Body of pancreas (tissue), 4 donors: Measurements from ENCODE around the gene HOXB3. TPM values are rescaled to one million over a fixed set of nuclear protein-coding genes. Genes with fewer than 3 reads are reported as not detected.

Source experiments
- ATAC-seq: fragments of 150-250 bp; one replicate; pipeline ENCODE4 v1.9.1; 2016
- DNase-seq, 4 donors: peaks; one replicate each; pipeline ENCODE4 v3.0.0-alpha.2; 2019
- H3K27ac ChIP-seq, 4 donors: fragments of 200-600 bp; sonication (generic); 1 replicate in 3 of 4; 2 replicates in 1 of 4; pipeline versions ENCODE4 v1.5.1 to v1.6.1; 2016 to 2019; ENCODE audit warnings: mild to moderate bottlenecking in 1 of 4, mixed read lengths in 1 of 4, moderate library complexity in 1 of 4
- H3K27me3 ChIP-seq, 2 donors: fragments of 200-600 bp; sonication (generic); one replicate each; pipeline ENCODE4 v1.6.0; 2016; ENCODE audit warnings: mild to moderate bottlenecking in 1 of 2
- H3K36me3 ChIP-seq, 2 donors: fragments of 200-600 bp; sonication (generic); replicated peaks in 1 of 2; 2 replicates each; pipeline ENCODE4 v1.5.1; 2016; ENCODE audit warnings: low read depth in 2 of 2; ENCODE audit not compliant: insufficient read depth in 1 of 2
- H3K4me1 ChIP-seq: fragments of 200-600 bp; sonication (generic); one replicate; pipeline ENCODE4 v1.6.0; 2016
- H3K4me3 ChIP-seq, 2 donors: fragments of 200-600 bp; sonication (generic); 1 replicate in 1 of 2; 2 replicates in 1 of 2; pipeline ENCODE4 v1.5.1; 2016 to 2019
- H3K9me3 ChIP-seq, 3 donors: fragments of 200-600 bp; sonication (generic); 1 replicate in 2 of 3; 2 replicates in 1 of 3; pipeline ENCODE4 v1.5.1; 2016
- CTCF ChIP-seq, 7 experiments: fragments of 450-650 bp in 4 of 7; fragments of 200-600 bp in 3 of 7; sonication (generic) in 3 of 7; IDR thresholded peaks; one replicate each; pipeline ENCODE4 v1.5.1; 2016 to 2019; ENCODE audit warnings: antibody characterized with exemption in 7 of 7
- POLR2A ChIP-seq, 3 donors: fragments of 450-650 bp; IDR thresholded peaks; one replicate each; pipeline ENCODE4 v1.6.1; 2016; ENCODE audit warnings: antibody characterized with exemption in 3 of 3, mild to moderate bottlenecking in 2 of 3
- WGBS, 2 donors: methylation state at CpG; one replicate each; pipeline ENCODE4 v1.1.5; 2017; 5-methylcytosine and 5-hydroxymethylcytosine counted together
- intact Hi-C: fragments of 100-400 bp; cut with DNase I; formaldehyde crosslinking; loops from one replicate; pipeline ENCODE4 v1.15.1; 2023
- total RNA-seq, 2 donors: library from RNA; depleted of rRNA; stranded (reverse); fragments of >200 nt; gene quantifications; one replicate each; pipeline ENCODE4 v1.1.0, GENCODE V29; 2016

Gene HOXB3
- total RNA-seq, 2 donors from 2014 or later, result 2.9 TPM; not detected in 1

- peaks cover 25% of the 10 kb centered on the region for H3K4me1 ChIP-seq
- no peaks in the 10 kb centered on the region for H3K9me3 ChIP-seq
- 14 to 25% methylated on average over 2 of the region's 2 CpGs for WGBS, 2 donors
- intact Hi-C loops, result no loop called here
- H3K27ac ChIP-seq, result no peak overlapping the region
- H3K4me3 ChIP-seq, result no peak overlapping the region
- TF ChIP-seq POLR2A (IDR thresholded peaks at IDR 0.05), result no peak
- TF ChIP-seq CTCF (IDR thresholded peaks at IDR 0.05), result no peak
- ATAC-seq (no peak), DNase-seq (no peak)
- H3K27me3 ChIP-seq, result peaks cover 0 to 60% of the 10 kb centered on the region in 2 donors
- no peaks in the 10 kb centered on the region for H3K36me3 ChIP-seq
Measured at GRCh38 chr17:48584223-48584741, 5.8 kb downstream of the HOXB3 start.

- 32 to 33% methylated on average over 3 of the region's 3 CpGs for WGBS, 2 donors
- Histone ChIP-seq H3K9me3 (no peaks in the 10 kb centered on the region), H3K4me3 (no peak overlapping the region), H3K4me1 (peaks cover 25% of the 10 kb centered on the region), H3K27ac (no peak overlapping the region), H3K27me3 (peaks cover 0 to 65% of the 10 kb centered on the region in 2 donors), H3K36me3 (no peaks in the 10 kb centered on the region)
- TF ChIP-seq POLR2A (IDR thresholded peaks at IDR 0.05) (no peak), CTCF (IDR thresholded peaks at IDR 0.05) (no peak)
- ATAC-seq (no peak), DNase-seq (no peak)
- intact Hi-C loops, result no loop called here
Measured at GRCh38 chr17:48583708-48584222, 6.3 kb downstream of the HOXB3 start.

- ATAC-seq (no peak), DNase-seq (no peak)
- Histone ChIP-seq H3K27me3 (peaks cover 0 to 68% of the 10 kb centered on the region in 2 donors), H3K27ac (peak overlapping the region in 1 of 4 donors; percentile 6), H3K36me3 (no peaks in the 10 kb centered on the region), H3K4me3 (no peak overlapping the region), H3K9me3 (no peaks in the 10 kb centered on the region), H3K4me1 (peaks cover 25% of the 10 kb centered on the region)
- intact Hi-C loops, result no loop called here
- TF ChIP-seq POLR2A (IDR thresholded peaks at IDR 0.05), result no peak
- no peak for TF ChIP-seq CTCF (IDR thresholded peaks at IDR 0.05)
- 19 to 23% methylated on average over 7 of the region's 7 CpGs for WGBS, 2 donors
Measured at GRCh38 chr17:48582750-48583069, 7.3 kb downstream of the HOXB3 start.

GRCh38 chr17:48579760-48580554 lies 10.1 kb downstream of the HOXB3 start:
- intact Hi-C loops, result no loop called here
- DNase-seq (no peak), ATAC-seq (no peak)
- TF ChIP-seq CTCF (IDR thresholded peaks at IDR 0.05) (no peak), POLR2A (IDR thresholded peaks at IDR 0.05) (no peak)
- Histone ChIP-seq H3K27ac (peak overlapping the region in 1 of 4 donors; percentile 43), H3K4me1 (peaks cover 18% of the 10 kb centered on the region), H3K36me3 (no peaks in the 10 kb centered on the region), H3K9me3 (no peaks in the 10 kb centered on the region), H3K27me3 (peaks cover 0 to 62% of the 10 kb centered on the region in 2 donors), H3K4me3 (no peak overlapping the region)
- 13 to 15% methylated on average over 26 of the region's 26 CpGs for WGBS, 2 donors

- DNase-seq, result no peak
Measured at GRCh38 chr17:48579471-48579759, 10.6 kb downstream of the HOXB3 start.

More at GRCh38 chr17:48579471-48579759, 10.6 kb downstream of the HOXB3 start:
- ATAC-seq, result no peak
- no peak for TF ChIP-seq POLR2A (IDR thresholded peaks at IDR 0.05)
- no peak for TF ChIP-seq CTCF (IDR thresholded peaks at IDR 0.05)
- Histone ChIP-seq H3K27ac (peak overlapping the region in 1 of 4 donors; percentile 43), H3K36me3 (no peaks in the 10 kb centered on the region), H3K4me1 (peaks cover 17% of the 10 kb centered on the region), H3K27me3 (peaks cover 0 to 66% of the 10 kb centered on the region in 2 donors), H3K4me3 (no peak overlapping the region), H3K9me3 (no peaks in the 10 kb centered on the region)
- 14 to 18% methylated on average over 7 of the region's 7 CpGs for WGBS, 2 donors
- intact Hi-C loops, result no loop called here
